Spleen (tissue), 7 donors: ENCODE results near the gene PRELID3B.

Source experiments
- POLR2A ChIP-seq, 3 donors: fragments of 450-650 bp; IDR thresholded peaks; one replicate each; pipeline ENCODE4 v1.5.1; 2017; ENCODE audit warnings: antibody characterized with exemption in 3 of 3, mild to moderate bottlenecking in 1 of 3
- TF ChIP-seq, protein P1 (sequence below), 11 experiments: fragments of 200-600 bp in 7 of 11; fragments of 450-650 bp in 4 of 11; sonication (generic) in 4 of 11; IDR thresholded peaks in 8 of 11; conservative IDR thresholded peaks in 3 of 11; 1 replicate in 7 of 11; 2 replicates in 4 of 11; pipeline versions ENCODE4 v1.4.0 to v1.8.0; 2016 to 2021; ENCODE audit warnings: antibody characterized with exemption in 11 of 11, inconsistent platforms in 4 of 11, mild to moderate bottlenecking in 1 of 11
- donor health status: DM: no; HTN: no; CAD: no; lungs with moderate emphysema.
- donor health status: DM: no; HTN: no; CAD: no.
- donor health status: DM: no; HTN: no; CAD: no.

DNA sequence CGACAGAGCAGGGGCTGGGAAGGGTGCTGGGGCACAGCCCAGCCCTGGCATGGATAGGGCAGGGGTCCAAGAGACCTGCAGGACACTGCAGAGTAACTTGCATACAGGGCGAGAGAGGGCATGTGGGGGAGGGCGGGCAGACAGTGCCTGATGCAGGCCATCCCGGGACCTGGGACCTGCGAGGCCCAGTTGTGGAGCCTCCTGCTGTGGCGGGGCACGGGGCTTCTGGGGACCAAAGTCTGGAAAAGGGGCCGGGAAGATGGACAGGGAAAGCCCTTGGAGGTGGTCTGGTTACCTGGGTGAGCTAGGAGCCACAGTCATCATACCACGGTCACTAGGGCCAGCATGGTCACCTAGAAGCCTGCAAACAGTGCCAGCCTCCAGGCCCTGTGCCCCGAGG, 23.8 kb downstream of the PRELID3B start:
- no peak for TF ChIP-seq POLR2A (IDR thresholded peaks at IDR 0.05)
- TF ChIP-seq, protein P1, sequence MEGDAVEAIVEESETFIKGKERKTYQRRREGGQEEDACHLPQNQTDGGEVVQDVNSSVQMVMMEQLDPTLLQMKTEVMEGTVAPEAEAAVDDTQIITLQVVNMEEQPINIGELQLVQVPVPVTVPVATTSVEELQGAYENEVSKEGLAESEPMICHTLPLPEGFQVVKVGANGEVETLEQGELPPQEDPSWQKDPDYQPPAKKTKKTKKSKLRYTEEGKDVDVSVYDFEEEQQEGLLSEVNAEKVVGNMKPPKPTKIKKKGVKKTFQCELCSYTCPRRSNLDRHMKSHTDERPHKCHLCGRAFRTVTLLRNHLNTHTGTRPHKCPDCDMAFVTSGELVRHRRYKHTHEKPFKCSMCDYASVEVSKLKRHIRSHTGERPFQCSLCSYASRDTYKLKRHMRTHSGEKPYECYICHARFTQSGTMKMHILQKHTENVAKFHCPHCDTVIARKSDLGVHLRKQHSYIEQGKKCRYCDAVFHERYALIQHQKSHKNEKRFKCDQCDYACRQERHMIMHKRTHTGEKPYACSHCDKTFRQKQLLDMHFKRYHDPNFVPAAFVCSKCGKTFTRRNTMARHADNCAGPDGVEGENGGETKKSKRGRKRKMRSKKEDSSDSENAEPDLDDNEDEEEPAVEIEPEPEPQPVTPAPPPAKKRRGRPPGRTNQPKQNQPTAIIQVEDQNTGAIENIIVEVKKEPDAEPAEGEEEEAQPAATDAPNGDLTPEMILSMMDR (IDR thresholded peaks at IDR 0.05 in 8 of 11, conservative IDR thresholded peaks at IDR 0.05 in 3 of 11): no peak
